RWPE2 (cell line): ENCODE results near the gene CDHR2.

ENCODE experiments used
- ATAC-seq: fragments of 200-7000 bp; cut with Tn5 transposase; 3 replicates; pipeline ENCODE4 v1.9.1; 2021; ENCODE audit warnings: low read depth
- DNase-seq: peaks from one replicate; pipeline ENCODE4 v3.0.0-alpha.2; 2020; ENCODE audit warnings: low spot score
- H3K27ac ChIP-seq: fragments of 450-650 bp; 2 replicates; pipeline ENCODE4 v1.5.1; 2017; ENCODE audit warnings: mild to moderate bottlenecking; ENCODE audit not compliant: poor library complexity, severe bottlenecking
- H3K27me3 ChIP-seq: fragments of 250-450 bp; sonication (Bioruptor Pico); 2 replicates; pipeline ENCODE4 v1.5.1; 2021; ENCODE audit warnings: mild to moderate bottlenecking, moderate library complexity; ENCODE audit not compliant: insufficient read depth, poor library complexity, severe bottlenecking
- H3K36me3 ChIP-seq: fragments of 250-450 bp; sonication (Bioruptor Pico); 2 replicates; pipeline ENCODE4 v1.5.1; 2020; ENCODE audit warnings: low read depth, mild to moderate bottlenecking, moderate library complexity
- H3K4me1 ChIP-seq: fragments of 250-450 bp; sonication (Bioruptor Pico); 2 replicates; pipeline ENCODE4 v1.5.1; 2021; ENCODE audit warnings: mild to moderate bottlenecking, moderate library complexity; ENCODE audit not compliant: insufficient read depth, poor library complexity, severe bottlenecking
- H3K4me3 ChIP-seq: fragments of 250-450 bp; sonication (Bioruptor Pico); 2 replicates; pipeline ENCODE4 v1.5.1; 2021; ENCODE audit warnings: mild to moderate bottlenecking, moderate library complexity; ENCODE audit not compliant: severe bottlenecking
- H3K9me3 ChIP-seq: fragments of 250-450 bp; sonication (Bioruptor Pico); 2 replicates; pipeline ENCODE4 v1.5.1; 2021; ENCODE audit warnings: mild to moderate bottlenecking, moderate library complexity; ENCODE audit not compliant: severe bottlenecking
- CTCF ChIP-seq: fragments of 450-650 bp; IDR thresholded peaks from one replicate; pipeline ENCODE4 v1.5.1; 2017; ENCODE audit warnings: mild to moderate bottlenecking, moderate library complexity; ENCODE audit not compliant: poor library complexity, severe bottlenecking

Gene CDHR2

DNA sequence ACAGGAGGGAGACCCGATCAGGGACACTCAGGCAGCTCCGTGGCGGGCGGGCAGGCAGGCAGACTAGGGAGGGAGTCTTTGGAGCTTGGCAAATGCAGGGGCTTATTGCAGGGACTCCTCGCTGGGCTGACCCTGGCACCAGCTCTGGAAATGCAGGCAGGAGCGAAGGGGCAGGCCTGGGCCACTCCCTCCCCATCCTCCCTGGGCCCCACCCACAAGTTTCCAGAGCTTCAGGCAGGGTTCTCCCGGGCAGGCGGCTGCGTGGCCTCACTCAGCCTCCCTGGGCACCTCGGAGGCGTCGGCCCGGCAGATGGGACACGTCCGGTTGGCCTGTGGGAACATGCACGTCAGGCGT, 20.4 kb upstream of the CDHR2 start:
- Histone ChIP-seq H3K36me3 (peaks cover 40% of the 10 kb centered on the region), H3K4me3 (no peak overlapping the region), H3K4me1 (peaks cover 4% of the 10 kb centered on the region), H3K9me3 (no peaks in the 10 kb centered on the region), H3K27ac (no peak overlapping the region), H3K27me3 (no peaks in the 10 kb centered on the region)
- ATAC-seq (peak; percentile 46), DNase-seq (no peak)
- TF ChIP-seq CTCF: no peak

GRCh38 chr5:176529116-176529740, 19.9 kb upstream of the CDHR2 start:
- Histone ChIP-seq H3K27me3 (no peaks in the 10 kb centered on the region), H3K27ac (no peak overlapping the region), H3K36me3 (peaks cover 40% of the 10 kb centered on the region)

DNA sequence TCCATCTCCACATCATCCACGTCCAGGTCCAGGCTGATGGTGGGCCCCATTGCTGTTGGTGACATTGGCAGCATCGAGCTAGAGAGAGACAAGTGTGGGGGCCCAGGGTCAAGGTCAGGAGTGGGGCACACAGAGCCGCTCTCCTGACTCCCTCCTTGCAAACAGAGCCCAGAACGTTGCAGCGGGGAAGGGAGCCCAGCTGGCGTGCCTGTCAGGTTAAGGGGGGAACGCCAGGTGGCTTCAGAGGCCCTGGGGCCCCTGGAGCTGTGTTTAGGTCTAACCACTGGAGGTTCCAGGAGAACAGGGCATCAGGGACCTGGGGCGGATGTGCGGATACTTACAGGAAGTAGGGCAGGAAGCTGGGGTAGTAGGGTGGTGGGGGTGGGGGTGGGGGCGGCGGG, 19.4 kb upstream of the CDHR2 start:
- H3K27me3 ChIP-seq: no peaks in the 10 kb centered on the region
- DNase-seq (no peak), ATAC-seq (no peak)
- H3K4me1 ChIP-seq: peaks cover 14% of the 10 kb centered on the region
- H3K4me3 ChIP-seq: no peak overlapping the region
- H3K36me3 ChIP-seq: peaks cover 44% of the 10 kb centered on the region
- no peaks in the 10 kb centered on the region for H3K9me3 ChIP-seq
- no peak for TF ChIP-seq CTCF
- no peak overlapping the region for H3K27ac ChIP-seq

More at GRCh38 chr5:176529116-176529740, 19.9 kb upstream of the CDHR2 start:
- H3K9me3 ChIP-seq: no peaks in the 10 kb centered on the region
- DNase-seq: no peak
- no peak for TF ChIP-seq CTCF
- H3K4me1 ChIP-seq: peaks cover 9% of the 10 kb centered on the region
- ATAC-seq: no peak
- H3K4me3 ChIP-seq: no peak overlapping the region

- DNase-seq: no peak
- peaks cover 21% of the 10 kb centered on the region for H3K4me1 ChIP-seq
- H3K36me3 ChIP-seq: peaks cover 50% of the 10 kb centered on the region
- no peak for ATAC-seq
- H3K27ac ChIP-seq: no peak overlapping the region
- H3K4me3 ChIP-seq: no peak overlapping the region
- no peaks in the 10 kb centered on the region for H3K27me3 ChIP-seq
- TF ChIP-seq CTCF: no peak
- H3K9me3 ChIP-seq: no peaks in the 10 kb centered on the region
Observed at GRCh38 chr5:176530393-176530982, 18.7 kb upstream of the CDHR2 start.
